ENCODE measurements around the gene MYL1. TPM values are rescaled to one million over a fixed set of nuclear protein-coding genes. Genes with fewer than 3 reads are reported as not detected.

MYL1 gene
- total and polyA plus RNA-seq, 2 donors, result 6.6 to 13.2 TPM

DNA sequence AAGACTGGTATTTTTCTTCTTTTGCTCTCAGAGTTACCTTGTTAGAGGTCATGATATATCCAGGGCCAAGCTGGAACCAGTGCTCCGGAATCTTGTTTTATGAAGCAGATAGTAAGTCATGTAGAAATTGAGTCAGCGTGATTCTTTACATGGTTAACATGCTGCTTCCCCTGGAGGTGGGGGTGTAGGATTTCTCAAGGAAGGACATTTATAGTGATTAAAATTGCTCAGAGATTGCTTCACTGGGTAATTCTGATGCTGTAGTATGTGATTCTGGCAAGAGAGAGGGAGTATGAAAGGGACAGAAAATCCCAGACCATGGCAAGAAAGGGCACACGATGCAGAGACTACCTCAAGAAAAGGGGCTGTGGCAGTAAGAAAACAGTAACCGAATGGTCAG is 8.0 kb upstream of the MYL1 start:
- no peak overlapping the region for H3K27ac ChIP-seq (ENCODE audit: low read depth in 1 of 2, low read length in 1 of 2)
- no peak for DNase-seq (ENCODE audit: low read depth in 6 of 9, low spot score in 9 of 9)
- no peak overlapping the region for H3K4me3 ChIP-seq (ENCODE audit: low read length in 2 of 2)
- H3K4me1 ChIP-seq (ENCODE audit: control insufficient read depth in 2 of 2, insufficient read depth in 2 of 2, low read length in 2 of 2), result no peaks in the 10 kb centered on the region
- H3K9me3 ChIP-seq (ENCODE audit: control insufficient read depth in 2 of 2, insufficient read depth in 1 of 2, low read length in 1 of 2), result no peaks in the 10 kb centered on the region
- WGBS, result 97% methylated on average over 4 of the region's 4 CpGs
- H3K27me3 ChIP-seq (ENCODE audit: control insufficient read depth in 2 of 2, insufficient read depth in 1 of 2, low read length in 1 of 2), result no peaks in the 10 kb centered on the region
- no peaks in the 10 kb centered on the region for H3K36me3 ChIP-seq (ENCODE audit: control insufficient read depth in 2 of 2, insufficient read depth in 2 of 2, low read length in 1 of 2)

DNA sequence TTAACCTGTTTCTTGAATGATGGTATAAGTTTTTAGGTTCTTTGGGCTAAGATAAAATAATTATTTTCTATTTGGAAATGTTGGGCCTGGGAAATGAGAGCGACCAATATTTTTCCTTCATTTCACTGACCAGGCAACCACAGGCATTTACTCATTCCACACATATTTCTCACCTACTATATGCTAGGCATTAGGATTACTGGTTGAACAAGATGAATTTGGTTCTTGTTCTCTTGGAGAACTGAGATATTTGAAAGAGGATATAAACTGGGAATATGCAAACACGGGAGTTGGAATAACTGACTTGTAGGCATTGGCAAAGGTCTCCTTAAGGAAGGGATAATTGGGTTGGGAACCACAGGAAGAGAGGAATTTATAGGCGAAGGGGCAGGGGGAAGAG is 3.9 kb upstream of the MYL1 start:
- Histone ChIP-seq H3K36me3 (ENCODE audit: control insufficient read depth in 2 of 2, insufficient read depth in 2 of 2, low read length in 1 of 2) (no peaks in the 10 kb centered on the region), H3K9me3 (ENCODE audit: control insufficient read depth in 2 of 2, insufficient read depth in 1 of 2, low read length in 1 of 2) (no peaks in the 10 kb centered on the region), H3K27ac (ENCODE audit: low read depth in 1 of 2, low read length in 1 of 2) (no peak overlapping the region), H3K4me1 (ENCODE audit: control insufficient read depth in 2 of 2, insufficient read depth in 2 of 2, low read length in 2 of 2) (no peaks in the 10 kb centered on the region), H3K4me3 (ENCODE audit: low read length in 2 of 2) (no peak overlapping the region), H3K27me3 (ENCODE audit: control insufficient read depth in 2 of 2, insufficient read depth in 1 of 2, low read length in 1 of 2) (no peaks in the 10 kb centered on the region)
- DNase-seq (ENCODE audit: low read depth in 6 of 9, low spot score in 9 of 9), result no peak
- 90% methylated on average over 3 of the region's 3 CpGs for WGBS

DNA sequence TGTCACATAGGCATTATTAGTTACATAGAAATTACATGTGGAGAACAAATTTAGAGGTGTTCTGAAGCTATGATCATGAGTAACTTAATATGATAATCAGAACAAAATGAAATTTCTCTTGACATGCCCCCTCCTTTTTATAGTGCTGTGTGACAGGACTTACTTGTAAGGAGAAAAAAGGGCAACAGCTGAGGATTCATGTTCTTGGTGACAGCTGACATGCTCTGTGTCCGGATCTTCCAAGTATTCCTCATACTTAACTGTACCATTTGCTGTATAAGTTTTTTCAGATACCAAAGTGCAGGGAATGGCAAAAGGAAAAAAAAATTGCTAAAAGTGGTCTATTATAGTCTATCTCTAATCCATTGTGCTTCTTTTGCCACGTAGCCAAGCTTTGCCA is 3.5 kb upstream of the MYL1 start:
- Histone ChIP-seq H3K27ac (ENCODE audit: low read depth in 1 of 2, low read length in 1 of 2) (no peak overlapping the region), H3K4me1 (ENCODE audit: control insufficient read depth in 2 of 2, insufficient read depth in 2 of 2, low read length in 2 of 2) (no peaks in the 10 kb centered on the region), H3K9me3 (ENCODE audit: control insufficient read depth in 2 of 2, insufficient read depth in 1 of 2, low read length in 1 of 2) (no peaks in the 10 kb centered on the region), H3K4me3 (ENCODE audit: low read length in 2 of 2) (no peak overlapping the region), H3K36me3 (ENCODE audit: control insufficient read depth in 2 of 2, insufficient read depth in 2 of 2, low read length in 1 of 2) (no peaks in the 10 kb centered on the region), H3K27me3 (ENCODE audit: control insufficient read depth in 2 of 2, insufficient read depth in 1 of 2, low read length in 1 of 2) (no peaks in the 10 kb centered on the region)
- 89% methylated on average over 2 of the region's 2 CpGs for WGBS
- no peak for DNase-seq (ENCODE audit: low read depth in 6 of 9, low spot score in 9 of 9)

DNA sequence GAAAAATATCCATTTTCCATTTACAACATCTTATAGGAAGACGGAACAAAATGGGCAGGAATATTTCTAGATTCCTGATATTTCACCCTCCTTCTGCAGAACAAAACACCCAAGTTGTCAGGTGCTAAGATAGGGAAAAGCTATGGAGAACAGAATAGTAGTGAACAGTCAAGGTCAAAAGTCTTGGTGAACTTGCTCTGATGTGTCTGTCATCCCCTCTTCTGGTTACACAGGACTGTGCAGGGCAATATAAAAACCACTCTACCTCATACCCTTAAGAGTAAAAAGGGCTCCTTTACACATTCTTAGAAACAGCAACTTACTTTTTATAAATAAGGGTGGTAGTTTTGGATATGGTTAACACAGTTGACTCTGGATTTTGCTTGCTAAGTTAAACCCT is 4.4 kb downstream of the MYL1 start:
- H3K4me1 ChIP-seq (ENCODE audit: control insufficient read depth in 2 of 2, insufficient read depth in 2 of 2, low read length in 2 of 2), result no peaks in the 10 kb centered on the region
- no peak for DNase-seq (ENCODE audit: low read depth in 6 of 9, low spot score in 9 of 9)
- H3K27me3 ChIP-seq (ENCODE audit: control insufficient read depth in 2 of 2, insufficient read depth in 1 of 2, low read length in 1 of 2), result no peaks in the 10 kb centered on the region
- no peaks in the 10 kb centered on the region for H3K36me3 ChIP-seq (ENCODE audit: control insufficient read depth in 2 of 2, insufficient read depth in 2 of 2, low read length in 1 of 2)
- H3K27ac ChIP-seq (ENCODE audit: low read depth in 1 of 2, low read length in 1 of 2), result no peak overlapping the region
- no peak overlapping the region for H3K4me3 ChIP-seq (ENCODE audit: low read length in 2 of 2)
- 41% methylated on average over 1 of the region's 1 CpG for WGBS
- no peaks in the 10 kb centered on the region for H3K9me3 ChIP-seq (ENCODE audit: control insufficient read depth in 2 of 2, insufficient read depth in 1 of 2, low read length in 1 of 2)

DNA sequence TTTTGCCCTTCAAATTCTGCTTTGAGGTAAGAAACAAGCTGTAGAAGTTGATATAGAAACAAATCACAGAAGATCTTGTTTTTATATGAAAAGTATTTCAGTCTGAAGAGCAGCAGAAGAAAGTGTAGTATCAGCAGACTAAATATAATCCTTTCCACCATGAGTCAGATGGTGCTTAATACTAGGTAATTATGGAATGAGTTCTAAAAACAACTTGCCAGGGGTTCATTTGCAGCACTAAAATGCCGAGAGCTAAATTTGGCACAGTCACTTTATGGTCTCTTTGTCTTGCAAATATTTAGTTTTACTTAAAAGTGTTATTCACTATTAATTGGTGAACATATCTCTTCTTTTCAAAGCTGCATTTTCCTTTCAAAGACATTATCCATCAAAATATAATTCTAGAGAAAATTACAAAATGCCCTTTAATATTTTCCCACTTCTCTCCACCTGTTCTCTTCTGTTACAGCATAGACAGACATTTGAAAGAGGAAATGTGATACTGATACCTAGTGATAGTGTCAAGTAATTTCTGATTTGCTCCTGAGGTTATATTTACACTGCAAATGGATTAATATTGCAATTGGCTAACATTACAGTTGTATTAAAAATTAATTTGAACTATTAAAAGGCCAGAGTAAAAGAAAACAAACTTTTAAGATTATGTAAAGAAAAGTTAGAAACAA is 5.3 kb downstream of the MYL1 start:
- WGBS, result 71% methylated on average over 1 of the region's 1 CpG
- H3K4me1 ChIP-seq (ENCODE audit: control insufficient read depth in 2 of 2, insufficient read depth in 2 of 2, low read length in 2 of 2), result no peaks in the 10 kb centered on the region
- no peaks in the 10 kb centered on the region for H3K27me3 ChIP-seq (ENCODE audit: control insufficient read depth in 2 of 2, insufficient read depth in 1 of 2, low read length in 1 of 2)
- H3K36me3 ChIP-seq (ENCODE audit: control insufficient read depth in 2 of 2, insufficient read depth in 2 of 2, low read length in 1 of 2), result no peaks in the 10 kb centered on the region
- DNase-seq (ENCODE audit: low read depth in 6 of 9, low spot score in 9 of 9), result no peak
- no peak overlapping the region for H3K4me3 ChIP-seq (ENCODE audit: low read length in 2 of 2)
- H3K27ac ChIP-seq (ENCODE audit: low read depth in 1 of 2, low read length in 1 of 2), result no peak overlapping the region
- H3K9me3 ChIP-seq (ENCODE audit: control insufficient read depth in 2 of 2, insufficient read depth in 1 of 2, low read length in 1 of 2), result no peaks in the 10 kb centered on the region

DNA sequence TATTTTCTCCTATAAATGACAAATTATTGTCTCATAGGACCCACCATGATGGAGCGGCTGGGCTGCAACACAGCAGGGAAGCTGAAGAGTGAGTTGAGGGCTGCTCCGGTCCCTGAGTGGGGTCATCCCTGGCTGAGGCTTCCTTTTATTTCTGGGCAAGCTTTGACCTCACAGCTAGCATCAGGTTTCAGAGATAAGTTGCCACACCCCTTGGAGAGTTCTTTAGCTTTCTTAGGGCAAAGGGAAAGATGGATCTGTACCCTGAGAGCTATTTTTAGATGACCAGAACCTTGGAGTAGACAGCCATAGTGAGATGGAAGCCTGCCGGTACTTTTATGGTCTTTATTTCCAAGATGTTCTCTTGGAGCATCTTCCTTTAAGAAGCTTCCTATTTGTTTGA is 11.5 kb downstream of the MYL1 start:
- no peak for DNase-seq (ENCODE audit: low read depth in 6 of 9, low spot score in 9 of 9)
- Histone ChIP-seq H3K4me3 (ENCODE audit: low read length in 2 of 2) (no peak overlapping the region), H3K9me3 (ENCODE audit: control insufficient read depth in 2 of 2, insufficient read depth in 1 of 2, low read length in 1 of 2) (no peaks in the 10 kb centered on the region), H3K27me3 (ENCODE audit: control insufficient read depth in 2 of 2, insufficient read depth in 1 of 2, low read length in 1 of 2) (no peaks in the 10 kb centered on the region), H3K36me3 (ENCODE audit: control insufficient read depth in 2 of 2, insufficient read depth in 2 of 2, low read length in 1 of 2) (no peaks in the 10 kb centered on the region), H3K27ac (ENCODE audit: low read depth in 1 of 2, low read length in 1 of 2) (no peak overlapping the region), H3K4me1 (ENCODE audit: control insufficient read depth in 2 of 2, insufficient read depth in 2 of 2, low read length in 2 of 2) (no peaks in the 10 kb centered on the region)
- WGBS, result 98% methylated on average over 3 of the region's 3 CpGs

DNA sequence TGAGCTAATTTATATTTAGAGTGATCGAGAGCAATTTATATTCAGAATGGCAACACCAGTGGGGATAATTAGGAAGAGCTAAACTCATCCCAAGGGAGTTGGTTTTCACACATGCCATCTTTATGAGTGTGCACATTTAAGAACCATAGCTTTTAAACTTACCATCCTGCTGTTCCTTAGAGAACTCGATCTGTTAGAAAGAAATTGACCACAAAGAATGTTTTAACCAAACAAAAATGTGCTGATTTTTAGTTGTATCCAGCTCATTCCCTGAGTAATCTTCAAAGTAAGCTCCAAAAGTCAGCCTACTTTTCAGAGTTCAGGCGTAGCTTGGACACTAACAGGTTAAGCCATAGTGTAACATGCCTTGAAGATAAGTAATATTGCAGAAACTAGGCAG is 12.6 kb downstream of the MYL1 start:
- no peak for DNase-seq (ENCODE audit: low read depth in 6 of 9, low spot score in 9 of 9)

DNA sequence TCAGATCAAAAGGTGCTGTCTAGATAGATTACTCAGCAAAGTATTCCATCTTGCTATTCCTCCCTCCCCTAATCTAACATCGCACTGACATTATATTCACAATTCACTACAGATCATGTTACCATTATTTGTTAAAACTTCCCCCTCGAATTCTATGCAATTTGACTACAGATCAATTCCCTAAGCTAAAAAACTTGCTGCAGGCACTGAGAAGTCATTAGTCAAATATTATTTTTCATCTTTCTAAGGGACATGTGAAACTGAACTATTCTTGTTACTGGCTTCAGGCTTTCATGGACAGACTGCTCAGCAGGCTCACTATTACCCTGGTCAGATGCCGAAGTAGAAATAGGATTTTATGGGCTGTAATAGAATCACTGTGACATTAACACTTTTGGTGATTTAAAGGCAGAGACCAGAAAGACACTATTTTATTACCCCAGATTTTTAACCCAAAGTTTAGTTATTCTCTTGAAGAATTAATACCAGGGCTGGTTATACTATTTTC is 15.1 kb downstream of the MYL1 start:
- H3K27me3 ChIP-seq (ENCODE audit: control insufficient read depth in 2 of 2, insufficient read depth in 1 of 2, low read length in 1 of 2), result no peaks in the 10 kb centered on the region
- 77% methylated on average over 3 of the region's 3 CpGs for WGBS
- no peak overlapping the region for H3K27ac ChIP-seq (ENCODE audit: low read depth in 1 of 2, low read length in 1 of 2)
- H3K9me3 ChIP-seq (ENCODE audit: control insufficient read depth in 2 of 2, insufficient read depth in 1 of 2, low read length in 1 of 2), result no peaks in the 10 kb centered on the region
- H3K4me1 ChIP-seq (ENCODE audit: control insufficient read depth in 2 of 2, insufficient read depth in 2 of 2, low read length in 2 of 2), result no peaks in the 10 kb centered on the region
- no peaks in the 10 kb centered on the region for H3K36me3 ChIP-seq (ENCODE audit: control insufficient read depth in 2 of 2, insufficient read depth in 2 of 2, low read length in 1 of 2)
- no peak for DNase-seq (ENCODE audit: low read depth in 6 of 9, low spot score in 9 of 9)
- H3K4me3 ChIP-seq (ENCODE audit: low read length in 2 of 2), result no peak overlapping the region

More for the DNA sequence above, 12.6 kb downstream of the MYL1 start:
- H3K27me3 ChIP-seq (ENCODE audit: control insufficient read depth in 2 of 2, insufficient read depth in 1 of 2, low read length in 1 of 2), result no peaks in the 10 kb centered on the region
- no peak overlapping the region for H3K27ac ChIP-seq (ENCODE audit: low read depth in 1 of 2, low read length in 1 of 2)
- H3K4me3 ChIP-seq (ENCODE audit: low read length in 2 of 2), result no peak overlapping the region
- H3K36me3 ChIP-seq (ENCODE audit: control insufficient read depth in 2 of 2, insufficient read depth in 2 of 2, low read length in 1 of 2), result no peaks in the 10 kb centered on the region
- H3K4me1 ChIP-seq (ENCODE audit: control insufficient read depth in 2 of 2, insufficient read depth in 2 of 2, low read length in 2 of 2), result no peaks in the 10 kb centered on the region
- no peaks in the 10 kb centered on the region for H3K9me3 ChIP-seq (ENCODE audit: control insufficient read depth in 2 of 2, insufficient read depth in 1 of 2, low read length in 1 of 2)
- 80% methylated on average over 3 of the region's 3 CpGs for WGBS

DNA sequence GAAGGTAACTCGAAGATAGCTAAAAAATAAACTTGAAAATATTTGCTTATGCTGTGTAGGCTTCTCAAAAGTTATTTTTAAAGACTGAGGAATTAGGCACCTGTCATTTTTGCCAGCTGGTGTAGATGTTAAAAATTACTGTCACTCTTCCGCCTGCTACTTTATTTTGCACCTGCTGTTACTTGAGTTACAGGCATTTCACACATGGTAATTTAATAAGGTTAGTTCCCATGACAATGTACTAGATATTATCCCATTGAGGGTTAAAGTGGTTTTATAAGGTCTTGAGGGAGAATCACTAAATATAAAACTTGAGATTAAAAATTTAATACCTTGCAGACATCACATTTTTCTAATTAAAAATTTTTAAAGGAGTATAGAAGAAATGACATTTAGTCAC is 26.6 kb downstream of the MYL1 start:
- H3K36me3 ChIP-seq (ENCODE audit: control insufficient read depth in 2 of 2, insufficient read depth in 2 of 2, low read length in 1 of 2), result no peaks in the 10 kb centered on the region
- DNase-seq (ENCODE audit: low read depth in 6 of 9, low spot score in 9 of 9), result no peak
- WGBS, result 83% methylated on average over 2 of the region's 2 CpGs

More for the DNA sequence above, 26.6 kb downstream of the MYL1 start:
- Histone ChIP-seq H3K27ac (ENCODE audit: low read depth in 1 of 2, low read length in 1 of 2) (no peak overlapping the region), H3K4me1 (ENCODE audit: control insufficient read depth in 2 of 2, insufficient read depth in 2 of 2, low read length in 2 of 2) (no peaks in the 10 kb centered on the region), H3K4me3 (ENCODE audit: low read length in 2 of 2) (no peak overlapping the region), H3K9me3 (ENCODE audit: control insufficient read depth in 2 of 2, insufficient read depth in 1 of 2, low read length in 1 of 2) (no peaks in the 10 kb centered on the region), H3K27me3 (ENCODE audit: control insufficient read depth in 2 of 2, insufficient read depth in 1 of 2, low read length in 1 of 2) (no peaks in the 10 kb centered on the region)

Measured in thymus (tissue), 11 donors.